Stimulated activated naive CD8-positive, alpha-beta T cell treated with anti-CD3 and anti-CD28 coated beads, Interleukin-15, Interleukin-2, amounts not matched to agents 100 ng/mL and 50 ng/mL, for 24 hours (primary cell): ENCODE measurements around the gene MANSC1.
"Not testable (repeated sequence)": the region's sequence is repeated elsewhere in the genome, so short reads cannot be mapped to it uniquely, and the experiment has no call there.

Experiments
- H3K27ac Mint-ChIP-seq: one replicate; pipeline ENCODE4 v1.8.0; 2021; ENCODE audit warnings: mild to moderate bottlenecking, mixed read lengths
- H3K27me3 Mint-ChIP-seq: one replicate; pipeline ENCODE4 v1.8.0; 2021; ENCODE audit warnings: mixed read lengths
- H3K36me3 Mint-ChIP-seq: one replicate; pipeline ENCODE4 v1.8.0; 2021; ENCODE audit warnings: low read depth, mixed read lengths
- H3K4me1 Mint-ChIP-seq: one replicate; pipeline ENCODE4 v1.8.0; 2021; ENCODE audit warnings: low read depth, mixed read lengths
- H3K4me3 Mint-ChIP-seq: one replicate; pipeline ENCODE4 v1.8.0; 2021; ENCODE audit warnings: mild to moderate bottlenecking, mixed read lengths
- H3K9me3 Mint-ChIP-seq: one replicate; pipeline ENCODE4 v1.8.0; 2021; ENCODE audit warnings: mixed read lengths

The MANSC1 gene

DNA sequence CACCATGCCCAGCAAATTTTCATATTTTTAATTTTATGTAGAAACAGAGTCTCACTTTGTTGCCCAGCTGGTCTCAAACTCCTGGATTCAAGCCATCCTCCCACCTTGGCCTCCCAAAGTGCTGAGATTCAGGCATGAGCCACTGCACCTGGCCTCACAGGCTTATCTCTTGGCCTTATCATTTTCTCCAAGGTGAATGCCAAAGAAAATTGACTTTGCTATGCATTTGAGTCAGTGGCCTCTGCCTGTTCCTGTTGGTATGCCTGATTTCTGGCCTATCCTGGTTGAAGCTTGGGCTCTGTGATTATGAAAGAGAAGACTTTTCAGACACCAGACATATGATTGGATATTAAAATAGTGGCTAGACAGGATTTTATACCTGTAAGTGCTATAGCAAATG, 34.2 kb downstream of the MANSC1 start:
- H3K27ac Mint-ChIP-seq: no peak overlapping the region
- H3K4me3 Mint-ChIP-seq: no peak overlapping the region
- peaks cover 3% of the 10 kb centered on the region for H3K4me1 Mint-ChIP-seq
- H3K36me3 Mint-ChIP-seq: no peaks in the 10 kb centered on the region
- H3K9me3 Mint-ChIP-seq: no peaks in the 10 kb centered on the region
- no peaks in the 10 kb centered on the region for H3K27me3 Mint-ChIP-seq

GRCh38 chr12:12310695-12311094, 39.3 kb downstream of the MANSC1 start:
- H3K27ac Mint-ChIP-seq, H3K4me1 Mint-ChIP-seq: not testable (repeated sequence)

DNA sequence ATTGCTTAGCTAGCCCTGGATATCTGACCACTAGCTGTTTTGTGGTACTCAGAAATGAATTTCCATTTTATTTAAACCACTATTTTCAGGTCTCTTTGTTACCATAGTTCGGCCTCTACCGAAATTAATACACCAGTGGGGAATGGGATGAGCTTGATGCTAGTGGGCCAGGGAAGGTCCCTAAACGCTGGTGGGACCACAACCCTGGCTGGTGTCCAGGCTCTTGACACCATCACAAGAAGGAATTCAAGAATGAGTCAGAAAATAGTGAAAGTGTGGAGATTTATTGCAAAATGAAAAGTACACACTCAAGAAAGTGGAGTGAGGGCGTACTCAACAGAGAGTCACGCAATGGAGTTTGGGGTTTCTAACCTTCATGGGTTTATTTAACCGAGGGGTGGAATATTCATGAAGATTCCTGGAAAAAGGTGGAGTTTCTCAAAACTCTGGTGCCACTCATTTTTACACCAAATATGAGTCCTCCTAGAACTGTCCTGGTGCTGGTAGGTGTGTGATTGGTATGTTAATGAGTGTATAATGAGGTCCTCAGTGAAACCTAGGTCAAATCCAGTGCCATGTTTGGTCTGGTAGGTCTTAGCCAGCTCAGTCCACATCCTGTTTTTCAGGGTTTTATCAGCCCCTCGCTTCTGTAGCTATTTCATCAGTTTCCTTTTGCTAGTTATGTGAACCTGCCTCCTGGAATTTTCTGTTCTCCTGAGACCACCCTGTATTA, 44.3 kb downstream of the MANSC1 start:
- Mint-ChIP-seq H3K4me1 (no peaks in the 10 kb centered on the region), H3K36me3 (no peaks in the 10 kb centered on the region), H3K9me3 (no peaks in the 10 kb centered on the region), H3K27ac (no peak overlapping the region), H3K4me3 (no peak overlapping the region), H3K27me3 (peaks cover 9% of the 10 kb centered on the region)

More at GRCh38 chr12:12310695-12311094, 39.3 kb downstream of the MANSC1 start:
- H3K4me3 Mint-ChIP-seq, H3K36me3 Mint-ChIP-seq, H3K27me3 Mint-ChIP-seq, H3K9me3 Mint-ChIP-seq: not testable (repeated sequence)

GRCh38 chr12:12302976-12303375, 47.1 kb downstream of the MANSC1 start:
- H3K27me3 Mint-ChIP-seq: peaks cover 9% of the 10 kb centered on the region
- H3K4me3 Mint-ChIP-seq: no peak overlapping the region
- no peaks in the 10 kb centered on the region for H3K36me3 Mint-ChIP-seq
- no peaks in the 10 kb centered on the region for H3K9me3 Mint-ChIP-seq
- no peaks in the 10 kb centered on the region for H3K4me1 Mint-ChIP-seq
- H3K27ac Mint-ChIP-seq: no peak overlapping the region

- no peak overlapping the region for H3K4me3 Mint-ChIP-seq
- H3K27ac Mint-ChIP-seq: no peak overlapping the region
- H3K27me3 Mint-ChIP-seq: peaks cover 7% of the 10 kb centered on the region
- no peaks in the 10 kb centered on the region for H3K4me1 Mint-ChIP-seq
- no peaks in the 10 kb centered on the region for H3K9me3 Mint-ChIP-seq
- no peaks in the 10 kb centered on the region for H3K36me3 Mint-ChIP-seq
These were observed 48.9 kb downstream of the MANSC1 start for GRCh38 chr12:12301122-12301521.

- Mint-ChIP-seq H3K9me3 (no peaks in the 10 kb centered on the region), H3K36me3 (no peaks in the 10 kb centered on the region), H3K4me1 (no peaks in the 10 kb centered on the region), H3K27ac (no peak overlapping the region), H3K27me3 (peaks cover 3% of the 10 kb centered on the region), H3K4me3 (no peak overlapping the region)
These were observed 52.7 kb downstream of the MANSC1 start for GRCh38 chr12:12297201-12297830.

GRCh38 chr12:12294215-12295005, 55.6 kb downstream of the MANSC1 start:
- Mint-ChIP-seq H3K4me1 (no peaks in the 10 kb centered on the region), H3K27me3 (peaks cover 3% of the 10 kb centered on the region), H3K27ac (no peak overlapping the region), H3K9me3 (no peaks in the 10 kb centered on the region), H3K36me3 (no peaks in the 10 kb centered on the region), H3K4me3 (no peak overlapping the region)

GRCh38 chr12:12290206-12290605, 59.8 kb downstream of the MANSC1 start:
- peaks cover 8% of the 10 kb centered on the region for H3K27me3 Mint-ChIP-seq
- H3K4me1 Mint-ChIP-seq: no peaks in the 10 kb centered on the region
- no peak overlapping the region for H3K4me3 Mint-ChIP-seq
- H3K36me3 Mint-ChIP-seq: no peaks in the 10 kb centered on the region
- no peak overlapping the region for H3K27ac Mint-ChIP-seq
- H3K9me3 Mint-ChIP-seq: no peaks in the 10 kb centered on the region

GRCh38 chr12:12286441-12286840, 63.6 kb downstream of the MANSC1 start:
- no peak overlapping the region for H3K27ac Mint-ChIP-seq
- peaks cover 17% of the 10 kb centered on the region for H3K27me3 Mint-ChIP-seq
- H3K9me3 Mint-ChIP-seq: no peaks in the 10 kb centered on the region
- H3K4me3 Mint-ChIP-seq: no peak overlapping the region
- H3K4me1 Mint-ChIP-seq: peaks cover 7% of the 10 kb centered on the region
- no peaks in the 10 kb centered on the region for H3K36me3 Mint-ChIP-seq

DNA sequence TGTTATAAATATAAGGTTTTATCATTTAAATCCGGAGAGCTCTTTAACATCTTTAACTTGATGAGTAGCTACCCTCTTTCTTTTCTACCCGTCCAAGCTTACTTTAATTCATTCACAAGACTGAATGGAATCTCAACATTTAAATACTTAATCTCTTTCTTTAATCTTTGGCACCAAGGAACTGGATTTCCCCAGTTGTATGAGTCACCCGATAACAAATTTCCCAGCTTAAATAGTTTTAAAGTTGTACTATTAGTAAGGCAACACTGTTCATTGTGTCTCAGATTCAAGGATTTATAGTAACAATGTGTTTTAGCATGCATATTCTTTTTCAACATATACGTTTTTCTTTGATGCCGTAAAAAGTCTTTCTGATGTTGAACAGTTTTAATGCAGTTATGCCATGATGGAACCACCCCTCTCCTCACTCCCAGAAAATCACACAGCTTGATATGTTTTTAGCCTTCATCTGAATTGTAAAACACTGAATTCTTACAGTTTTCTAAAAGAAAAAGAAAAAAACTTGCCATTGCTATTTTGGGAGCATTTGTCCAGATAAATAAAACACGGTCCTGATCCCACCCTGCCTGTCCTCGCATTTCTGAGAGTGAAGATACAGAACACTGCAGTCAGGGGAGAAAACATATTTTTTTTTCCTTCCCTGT, 67.1 kb downstream of the MANSC1 start:
- Mint-ChIP-seq H3K4me1 (peaks cover 7% of the 10 kb centered on the region), H3K9me3 (no peaks in the 10 kb centered on the region), H3K4me3 (no peak overlapping the region), H3K27ac (no peak overlapping the region), H3K36me3 (no peaks in the 10 kb centered on the region), H3K27me3 (peaks cover 20% of the 10 kb centered on the region)

- Mint-ChIP-seq H3K4me1 (peaks cover 7% of the 10 kb centered on the region), H3K36me3 (no peaks in the 10 kb centered on the region), H3K27ac (no peak overlapping the region), H3K4me3 (no peak overlapping the region), H3K9me3 (peaks cover under 1% of the 10 kb centered on the region), H3K27me3 (peaks cover 18% of the 10 kb centered on the region)
These were observed 67.8 kb downstream of the MANSC1 start for GRCh38 chr12:12282202-12282601.

GRCh38 chr12:12281134-12281533, 68.9 kb downstream of the MANSC1 start:
- peaks cover 7% of the 10 kb centered on the region for H3K4me1 Mint-ChIP-seq
- H3K36me3 Mint-ChIP-seq: no peaks in the 10 kb centered on the region
- no peak overlapping the region for H3K4me3 Mint-ChIP-seq
- no peak overlapping the region for H3K27ac Mint-ChIP-seq
- peaks cover 4% of the 10 kb centered on the region for H3K9me3 Mint-ChIP-seq
- peaks cover 18% of the 10 kb centered on the region for H3K27me3 Mint-ChIP-seq

DNA sequence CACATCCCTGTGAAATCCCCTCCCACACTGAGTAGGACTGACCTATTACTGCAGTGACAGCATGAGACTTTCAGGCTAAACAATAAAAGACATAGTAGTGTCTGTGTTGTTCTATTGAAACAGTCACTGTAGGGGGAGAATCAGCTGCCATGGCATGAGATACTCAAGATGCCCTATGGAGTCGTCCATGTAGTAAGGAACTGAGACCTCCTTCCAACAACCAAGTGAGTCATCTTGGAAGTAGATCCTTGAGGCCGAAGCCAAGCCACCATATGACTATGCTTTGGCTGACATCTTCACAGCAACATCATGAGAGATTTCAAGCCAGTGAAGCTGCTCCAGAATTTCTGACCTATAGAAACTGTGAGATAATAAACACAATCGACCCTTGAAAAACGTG, 71.1 kb downstream of the MANSC1 start:
- no peaks in the 10 kb centered on the region for H3K36me3 Mint-ChIP-seq
- no peak overlapping the region for H3K27ac Mint-ChIP-seq

More for the DNA sequence above, 71.1 kb downstream of the MANSC1 start:
- Mint-ChIP-seq H3K27me3 (peaks cover 18% of the 10 kb centered on the region), H3K4me3 (no peak overlapping the region), H3K9me3 (peaks cover 4% of the 10 kb centered on the region), H3K4me1 (peaks cover 7% of the 10 kb centered on the region)
